ENCODE data around the gene TCF7L2. TPM values are rescaled to one million over a fixed set of nuclear protein-coding genes. Genes with fewer than 3 reads are reported as not detected.
"Not testable (repeated sequence)": the region's sequence is repeated elsewhere in the genome, so short reads cannot be mapped to it uniquely, and the experiment has no call there.

TCF7L2 gene
- total RNA-seq, 4 donors from 2014 or later = 25.1 to 38.9 (median 26.9) TPM

- Histone ChIP-seq H3K4me1 (peaks cover 0 to 91% (median 26%) of the 10 kb centered on the region in 4 donors), H3K27ac (peak overlapping the region in 2 of 4 donors; percentile 50 to 69), H3K36me3 (no peaks in the 10 kb centered on the region), H3K9me3 (no peaks in the 10 kb centered on the region), H3K4me3 (no peak overlapping the region), H3K27me3 (no peaks in the 10 kb centered on the region)
- 69% methylated on average over 14 of the region's 14 CpGs for WGBS, 2 donors
- TF ChIP-seq EP300 (IDR thresholded peaks at IDR 0.05) (no peak), POLR2A (IDR thresholded peaks at IDR 0.05) (no peak), CTCF (IDR thresholded peaks at IDR 0.05) (no peak)
- DNase-seq (ENCODE audit: low spot score in 2 of 2) = no peak
Observed at GRCh38 chr10:113063043-113063967, 113.3 kb downstream of the TCF7L2 start.

GRCh38 chr10:113064039-113064438, 114.0 kb downstream of the TCF7L2 start:
- DNase-seq (ENCODE audit: low spot score in 2 of 2) = no peak
- no peaks in the 10 kb centered on the region for H3K36me3 ChIP-seq
- 96% methylated on average over 5 of the region's 5 CpGs for WGBS, 2 donors
- TF ChIP-seq CTCF (IDR thresholded peaks at IDR 0.05) = no peak
- TF ChIP-seq POLR2A (IDR thresholded peaks at IDR 0.05) = no peak
- no peak for TF ChIP-seq EP300 (IDR thresholded peaks at IDR 0.05)
- H3K27me3 ChIP-seq = no peaks in the 10 kb centered on the region
- H3K4me3 ChIP-seq = no peak overlapping the region
- H3K9me3 ChIP-seq = no peaks in the 10 kb centered on the region
- H3K4me1 ChIP-seq = peaks cover 0 to 89% (median 19%) of the 10 kb centered on the region in 4 donors
- peak overlapping the region in 1 of 4 donors; percentile 50 for H3K27ac ChIP-seq

- not testable (repeated sequence) for H3K36me3 ChIP-seq; DNase-seq (ENCODE audit: low spot score in 2 of 2); H3K27ac ChIP-seq; H3K4me3 ChIP-seq; H3K27me3 ChIP-seq; H3K9me3 ChIP-seq
- WGBS, 2 donors = 92 to 93% methylated on average over 8 of the region's 8 CpGs
- H3K4me1 ChIP-seq = peaks cover 0 to 79% (median 10%) of the 10 kb centered on the region in 4 donors
Observed at GRCh38 chr10:113066120-113066519, 116.1 kb downstream of the TCF7L2 start.

GRCh38 chr10:113066561-113067312, 116.7 kb downstream of the TCF7L2 start:
- Histone ChIP-seq H3K27ac (no peak overlapping the region), H3K4me1 (peaks cover 0 to 79% (median 5%) of the 10 kb centered on the region in 4 donors), H3K4me3 (no peak overlapping the region), H3K36me3 (peaks cover 0 to 8% (median 0%) of the 10 kb centered on the region in 3 donors), H3K9me3 (no peaks in the 10 kb centered on the region), H3K27me3 (no peaks in the 10 kb centered on the region)
- no peak for DNase-seq (ENCODE audit: low spot score in 2 of 2)
- WGBS, 2 donors = 85% methylated on average over 6 of the region's 6 CpGs
- TF ChIP-seq CTCF (IDR thresholded peaks at IDR 0.05) = no peak
- no peak for TF ChIP-seq EP300 (IDR thresholded peaks at IDR 0.05)
- no peak for TF ChIP-seq POLR2A (IDR thresholded peaks at IDR 0.05)

- H3K27ac ChIP-seq = no peak overlapping the region
- no peak for TF ChIP-seq CTCF (IDR thresholded peaks at IDR 0.05)
- TF ChIP-seq POLR2A (IDR thresholded peaks at IDR 0.05) = no peak
- no peak for TF ChIP-seq EP300 (IDR thresholded peaks at IDR 0.05)
- no peaks in the 10 kb centered on the region for H3K9me3 ChIP-seq
- H3K4me3 ChIP-seq = no peak overlapping the region
- no peaks in the 10 kb centered on the region for H3K27me3 ChIP-seq
- peaks cover 0 to 77% (median 5%) of the 10 kb centered on the region in 4 donors for H3K4me1 ChIP-seq
- 44 to 47% methylated on average over 4 of the region's 4 CpGs for WGBS, 2 donors
- H3K36me3 ChIP-seq = peaks cover 0 to 8% (median 0%) of the 10 kb centered on the region in 3 donors
- DNase-seq (ENCODE audit: low spot score in 2 of 2) = no peak
Observed at GRCh38 chr10:113067501-113067900, 117.5 kb downstream of the TCF7L2 start.

Measured in tibial nerve (tissue), 4 donors.